HL-60/S4 treated with retinoic acid at 250 ng/mL for 4 days and 3 days (cell line): ENCODE data around the gene LAMA3.

Experiments used
- in situ Hi-C: fragments of 300-500 bp; cut with MboI; formaldehyde crosslinking; loops from 2 replicates; pipeline ENCODE4 v1.7.0; 2022; ENCODE audit warnings: low sequenced_read_pairs

Gene LAMA3

GRCh38 chr18:23757437-23757733 lies 68.1 kb downstream of the LAMA3 start:
- in situ Hi-C loops, result no loop called here

- in situ Hi-C loops, result no loop called here
Measured at GRCh38 chr18:23758281-23758680, 69.0 kb downstream of the LAMA3 start.

- in situ Hi-C loops, result no loop called here
Measured at GRCh38 chr18:23761941-23762340, 72.7 kb downstream of the LAMA3 start.

GRCh38 chr18:23763343-23763742 lies 74.1 kb downstream of the LAMA3 start:
- in situ Hi-C loops, result no loop called here

GRCh38 chr18:23765931-23766330 lies 76.7 kb downstream of the LAMA3 start:
- in situ Hi-C loops, result no loop called here

GRCh38 chr18:23772327-23773024 lies 83.2 kb downstream of the LAMA3 start:
- in situ Hi-C loops, result no loop called here

- in situ Hi-C loops, result no loop called here
Measured at GRCh38 chr18:23776306-23776705, 87.1 kb downstream of the LAMA3 start.

- in situ Hi-C loops, result no loop called here
Measured at GRCh38 chr18:23778828-23779227, 89.6 kb downstream of the LAMA3 start.

- in situ Hi-C loops, result no loop called here
Measured at GRCh38 chr18:23779696-23780303, 90.5 kb downstream of the LAMA3 start.

GRCh38 chr18:23784832-23785245 lies 95.6 kb downstream of the LAMA3 start:
- in situ Hi-C loops, result no loop called here

- in situ Hi-C loops, result no loop called here
Measured at GRCh38 chr18:23793051-23793450, 103.8 kb downstream of the LAMA3 start.

- in situ Hi-C loops, result no loop called here
Measured at GRCh38 chr18:23793985-23794867, 105.0 kb downstream of the LAMA3 start.

- in situ Hi-C loops, result no loop called here
Measured at GRCh38 chr18:23798249-23798648, 109.0 kb downstream of the LAMA3 start.

- in situ Hi-C loops, result no loop called here
Measured at GRCh38 chr18:23798824-23799223, 109.6 kb downstream of the LAMA3 start.

- in situ Hi-C loops, result no loop called here
Measured at GRCh38 chr18:23799540-23799939, 110.3 kb downstream of the LAMA3 start.

GRCh38 chr18:23800902-23801301 lies 111.6 kb downstream of the LAMA3 start:
- in situ Hi-C loops, result loop anchor here (25.0 kb wide), 4 partner anchors 89 to 311 kb away; partner anchors contain the start of gene RMC1

GRCh38 chr18:23802817-23803216 lies 113.6 kb downstream of the LAMA3 start:
- in situ Hi-C loops, result loop anchor here (25.0 kb wide), 4 partner anchors 91 to 309 kb away; partner anchors contain the start of gene RMC1

- in situ Hi-C loops, result loop anchor here (25.0 kb wide), 4 partner anchors 91 to 309 kb away; partner anchors contain the start of gene RMC1
Measured at GRCh38 chr18:23803755-23804154, 114.5 kb downstream of the LAMA3 start.

- in situ Hi-C loops, result loop anchor here (25.0 kb wide), 4 partner anchors 94 to 306 kb away; partner anchors contain the start of gene RMC1
Measured at GRCh38 chr18:23805898-23806297, 116.6 kb downstream of the LAMA3 start.

GRCh38 chr18:23809415-23809814 lies 120.2 kb downstream of the LAMA3 start:
- in situ Hi-C loops, result loop anchor here (25.0 kb wide), 4 partner anchors 97 to 303 kb away; partner anchors contain the start of gene RMC1

GRCh38 chr18:23810396-23810795 lies 121.1 kb downstream of the LAMA3 start:
- in situ Hi-C loops, result loop anchor here (25.0 kb wide), 4 partner anchors 98 to 302 kb away; partner anchors contain the start of gene RMC1
